Trophoblast cell (in vitro differentiated cells and primary cell): ENCODE data around the gene PCDHA9.

Experiments
- DNase-seq, 2 donors: peaks; one replicate each; pipeline ENCODE4 v3.0.0-alpha.2; 2016
- H2AFZ ChIP-seq: 2 replicates; pipeline ENCODE4 v1.6.1; 2013; ENCODE audit warnings: low read length, moderate library complexity, mild to moderate bottlenecking; ENCODE audit not compliant: insufficient read depth, poor library complexity
- H2AK5ac ChIP-seq: 2 replicates; pipeline ENCODE4 v1.6.1; 2013; ENCODE audit warnings: mild to moderate bottlenecking, low read length
- H2BK120ac ChIP-seq: 2 replicates; pipeline ENCODE4 v1.6.1; 2013; ENCODE audit warnings: low read length, mild to moderate bottlenecking, moderate library complexity; ENCODE audit not compliant: insufficient read depth, poor library complexity
- H2BK12ac ChIP-seq: 2 replicates; pipeline ENCODE4 v1.6.1; 2013; ENCODE audit warnings: mild to moderate bottlenecking, low read length, moderate library complexity
- H2BK5ac ChIP-seq: 2 replicates; pipeline ENCODE4 v1.6.1; 2013; ENCODE audit warnings: low read length, low read depth, moderate library complexity, mild to moderate bottlenecking; ENCODE audit not compliant: poor library complexity
- H3K14ac ChIP-seq: 2 replicates; pipeline ENCODE4 v1.6.1; 2013; ENCODE audit warnings: mild to moderate bottlenecking, low read length
- H3K18ac ChIP-seq: 2 replicates; pipeline ENCODE4 v1.6.1; 2013; ENCODE audit warnings: mild to moderate bottlenecking, low read length
- H3K23ac ChIP-seq: 2 replicates; pipeline ENCODE4 v1.6.1; 2013; ENCODE audit warnings: low read length
- H3K27ac ChIP-seq: 2 replicates; pipeline ENCODE4 v1.5.1; 2013; ENCODE audit warnings: low read depth, mild to moderate bottlenecking, inconsistent platforms, low read length, moderate library complexity
- H3K27me3 ChIP-seq: 2 replicates; pipeline ENCODE4 v1.6.1; 2013; ENCODE audit warnings: inconsistent platforms, mild to moderate bottlenecking, low read length, moderate library complexity; ENCODE audit not compliant: insufficient read depth
- H3K36me3 ChIP-seq, 2 experiments: 1 replicate in 1 of 2; 2 replicates in 1 of 2; pipeline ENCODE4 v1.6.1; 2013; ENCODE audit warnings: low read length in 2 of 2, mild to moderate bottlenecking in 2 of 2, moderate library complexity in 1 of 2; ENCODE audit not compliant: insufficient read depth in 2 of 2, control insufficient read depth in 1 of 2
- H3K4ac ChIP-seq: 2 replicates; pipeline ENCODE4 v1.6.1; 2013; ENCODE audit warnings: low read depth, mild to moderate bottlenecking, low read length, moderate library complexity
- H3K4me1 ChIP-seq, 2 experiments: 1 replicate in 1 of 2; 2 replicates in 1 of 2; pipeline ENCODE4 v1.6.1; 2013; ENCODE audit warnings: low read length in 2 of 2, mild to moderate bottlenecking in 2 of 2, moderate library complexity in 1 of 2; ENCODE audit not compliant: insufficient read depth in 2 of 2, control insufficient read depth in 1 of 2
- H3K4me2 ChIP-seq: 2 replicates; pipeline ENCODE4 v1.6.1; 2013; ENCODE audit warnings: inconsistent platforms, mild to moderate bottlenecking, low read length, moderate library complexity
- H3K4me3 ChIP-seq: 2 replicates; pipeline ENCODE4 v1.5.1; 2013; ENCODE audit warnings: mild to moderate bottlenecking, low read depth, low read length, inconsistent platforms
- H3K79me1 ChIP-seq: one replicate; pipeline ENCODE4 v1.6.1; 2013; ENCODE audit warnings: low read length
- H3K79me2 ChIP-seq: 2 replicates; pipeline ENCODE4 v1.6.1; 2013; ENCODE audit warnings: low read length, mild to moderate bottlenecking; ENCODE audit not compliant: control insufficient read depth, insufficient read depth, poor library complexity
- H3K9ac ChIP-seq: 2 replicates; pipeline ENCODE4 v1.6.1; 2013; ENCODE audit warnings: mild to moderate bottlenecking, low read length
- H3K9me3 ChIP-seq: 2 replicates; pipeline ENCODE4 v1.6.1; 2013; ENCODE audit warnings: low read depth, mild to moderate bottlenecking, control low read depth, inconsistent platforms, low read length; ENCODE audit not compliant: insufficient read depth
- H4K12ac ChIP-seq: 2 replicates; pipeline ENCODE4 v1.6.1; 2013; ENCODE audit warnings: low read depth, mild to moderate bottlenecking, low read length, moderate library complexity
- H4K8ac ChIP-seq: 2 replicates; pipeline ENCODE4 v1.6.1; 2013; ENCODE audit warnings: low read depth, mild to moderate bottlenecking, low read length, moderate library complexity
- H4K91ac ChIP-seq: one replicate; pipeline ENCODE4 v1.6.1; 2013; ENCODE audit warnings: low read depth, mild to moderate bottlenecking, low read length, moderate library complexity
- WGBS: extraction: QIAGEN DNeasy Blood & Tissue Kit; methylation state at CpG from one replicate; pipeline ENCODE4 v1.1.7; 2013; ENCODE audit warnings: missing lambda C conversion rate; ENCODE audit not compliant: insufficient read length, insufficient coverage; ENCODE audit errors: extremely low coverage; 5-methylcytosine and 5-hydroxymethylcytosine counted together

Gene PCDHA9

DNA sequence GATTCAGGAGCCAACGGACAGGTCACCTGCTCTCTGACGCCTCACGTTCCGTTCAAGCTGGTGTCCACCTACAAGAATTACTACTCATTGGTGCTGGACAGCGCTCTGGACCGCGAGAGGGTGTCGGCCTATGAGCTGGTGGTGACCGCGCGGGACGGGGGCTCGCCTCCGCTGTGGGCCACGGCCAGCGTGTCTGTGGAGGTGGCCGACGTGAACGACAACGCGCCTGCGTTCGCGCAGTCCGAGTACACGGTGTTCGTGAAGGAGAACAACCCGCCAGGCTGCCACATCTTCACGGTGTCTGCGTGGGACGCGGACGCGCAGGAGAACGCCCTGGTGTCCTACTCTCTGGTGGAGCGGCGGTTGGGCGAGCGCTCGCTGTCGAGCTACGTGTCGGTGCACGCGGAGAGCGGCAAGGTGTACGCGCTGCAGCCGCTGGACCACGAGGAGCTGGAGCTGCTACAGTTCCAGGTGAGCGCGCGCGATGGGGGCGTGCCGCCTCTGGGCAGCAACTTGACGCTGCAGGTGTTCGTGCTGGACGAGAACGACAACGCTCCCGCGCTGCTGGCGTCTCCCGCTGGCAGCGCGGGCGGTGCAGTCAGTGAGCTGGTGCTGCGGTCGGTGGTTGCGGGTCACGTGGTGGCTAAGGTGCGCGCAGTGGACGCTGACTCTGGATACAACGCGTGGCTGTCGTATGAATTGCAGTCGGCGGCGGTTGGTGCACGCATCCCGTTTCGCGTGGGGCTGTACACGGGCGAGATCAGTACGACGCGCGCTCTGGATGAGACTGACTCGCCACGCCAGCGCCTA, 9.2 kb downstream of the PCDHA9 start:
- H2AK5ac ChIP-seq = no peak overlapping the region
- no peaks in the 10 kb centered on the region for H3K4me1 ChIP-seq
- H3K27ac ChIP-seq = no peak overlapping the region
- no peak overlapping the region for H3K9ac ChIP-seq
- H3K23ac ChIP-seq = no peak overlapping the region
- no peaks in the 10 kb centered on the region for H3K27me3 ChIP-seq
- no CpG with 5 or more reads among the region's 94 CpGs for WGBS
- no peak overlapping the region for H3K4ac ChIP-seq
- no peak overlapping the region for H2BK5ac ChIP-seq
- no peak overlapping the region for H3K18ac ChIP-seq
- H3K79me1 ChIP-seq = peaks cover 2% of the 10 kb centered on the region
- H4K91ac ChIP-seq = no peak overlapping the region
- H2BK120ac ChIP-seq = no peak overlapping the region
- peaks cover under 1 to 8% of the 10 kb centered on the region in 2 experiments for H3K36me3 ChIP-seq
- no peak overlapping the region for H2AFZ ChIP-seq
- H4K12ac ChIP-seq = no peak overlapping the region
- no peak overlapping the region for H3K4me2 ChIP-seq
- DNase-seq = no peak
- H3K9me3 ChIP-seq = peaks cover 9% of the 10 kb centered on the region
- no peak overlapping the region for H3K14ac ChIP-seq
- no peak overlapping the region for H4K8ac ChIP-seq
- no peaks in the 10 kb centered on the region for H3K79me2 ChIP-seq
- H3K4me3 ChIP-seq = peak overlapping the region; percentile 26
- no peak overlapping the region for H2BK12ac ChIP-seq

DNA sequence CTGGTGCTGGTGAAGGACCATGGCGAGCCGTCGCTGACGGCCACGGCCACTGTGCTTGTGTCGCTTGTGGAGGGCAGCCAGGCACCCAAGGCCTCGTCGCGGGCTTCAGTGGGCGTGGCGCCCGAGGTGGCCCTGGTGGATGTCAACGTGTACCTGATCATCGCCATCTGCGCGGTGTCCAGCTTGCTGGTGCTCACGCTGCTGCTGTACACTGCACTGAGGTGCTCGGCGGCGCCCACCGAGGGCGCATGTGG, 9.7 kb downstream of the PCDHA9 start:
- no peak overlapping the region for H3K18ac ChIP-seq
- H2AK5ac ChIP-seq = no peak overlapping the region
- no peak overlapping the region for H3K4ac ChIP-seq
- no peak overlapping the region for H4K8ac ChIP-seq
- H4K91ac ChIP-seq = no peak overlapping the region
- H3K4me3 ChIP-seq = no peak overlapping the region
- no peak overlapping the region for H2AFZ ChIP-seq
- WGBS = no CpG with 5 or more reads among the region's 22 CpGs
- no peak overlapping the region for H3K9ac ChIP-seq
- no peaks in the 10 kb centered on the region for H3K27me3 ChIP-seq
- DNase-seq = no peak
- no peaks in the 10 kb centered on the region for H3K79me2 ChIP-seq
- no peak overlapping the region for H3K23ac ChIP-seq
- H4K12ac ChIP-seq = no peak overlapping the region
- H3K27ac ChIP-seq = no peak overlapping the region
- H3K79me1 ChIP-seq = peaks cover 2% of the 10 kb centered on the region
- H3K4me2 ChIP-seq = no peak overlapping the region
- no peak overlapping the region for H2BK5ac ChIP-seq
- no peak overlapping the region for H2BK12ac ChIP-seq
- H2BK120ac ChIP-seq = no peak overlapping the region
- peaks cover 14% of the 10 kb centered on the region for H3K9me3 ChIP-seq
- H3K36me3 ChIP-seq = peaks cover 5 to 13% of the 10 kb centered on the region in 2 experiments
- no peak overlapping the region for H3K14ac ChIP-seq
- no peaks in the 10 kb centered on the region for H3K4me1 ChIP-seq

DNA sequence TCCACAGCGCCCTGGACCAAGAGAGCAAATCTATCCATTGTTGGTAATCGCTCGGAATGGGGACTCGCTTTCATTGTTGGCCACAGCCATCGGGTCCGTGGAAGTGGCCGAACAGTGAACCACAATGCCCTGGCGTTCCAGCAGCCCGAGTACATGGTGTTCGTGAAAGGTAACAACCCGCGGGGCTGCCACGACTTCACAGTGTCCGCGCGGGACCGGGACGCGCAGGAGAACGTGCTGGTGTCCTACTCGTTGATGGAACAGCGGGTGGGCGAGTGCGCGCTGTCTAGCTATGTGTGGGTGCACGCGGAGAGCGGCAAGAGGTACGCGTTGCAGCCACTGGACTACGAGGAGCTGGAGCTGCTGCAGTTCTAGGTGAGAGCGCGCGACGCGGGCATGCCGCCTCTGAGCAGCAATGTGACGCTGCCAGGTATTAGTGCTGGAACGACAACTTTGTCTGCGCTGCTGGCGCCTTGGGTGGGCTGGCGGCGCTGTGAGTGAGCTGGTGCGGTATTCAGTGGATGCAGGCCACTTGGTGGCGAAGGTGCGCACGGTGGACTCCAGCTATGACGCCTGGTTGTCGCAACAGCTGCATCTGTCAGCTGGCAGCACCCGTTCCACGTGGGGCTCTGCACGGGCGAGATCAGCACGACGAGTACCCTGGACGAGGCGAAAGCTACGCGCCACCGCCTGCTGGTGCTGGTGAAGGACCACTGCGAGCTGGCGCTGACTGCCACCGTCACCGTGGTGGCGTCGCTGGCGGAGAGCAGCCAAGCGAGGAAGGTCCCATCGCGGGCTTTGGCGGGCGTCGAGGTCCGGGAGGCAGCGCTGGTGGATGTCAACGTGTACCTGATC, 14.5 kb downstream of the PCDHA9 start:
- H3K4me3 ChIP-seq = no peak overlapping the region
- no peak overlapping the region for H3K23ac ChIP-seq
- H3K4me2 ChIP-seq = no peak overlapping the region
- H3K27me3 ChIP-seq = no peaks in the 10 kb centered on the region
- H3K4me1 ChIP-seq = no peaks in the 10 kb centered on the region
- no peak overlapping the region for H3K14ac ChIP-seq
- no peak overlapping the region for H3K9ac ChIP-seq
- no peak overlapping the region for H2AK5ac ChIP-seq
- no peak overlapping the region for H2BK5ac ChIP-seq
- H2BK120ac ChIP-seq = no peak overlapping the region
- no peak overlapping the region for H4K12ac ChIP-seq
- H3K79me1 ChIP-seq = no peaks in the 10 kb centered on the region
- no peak overlapping the region for H3K27ac ChIP-seq
- no peak for DNase-seq
- peaks cover 9 to 15% of the 10 kb centered on the region in 2 experiments for H3K36me3 ChIP-seq
- no peak overlapping the region for H4K8ac ChIP-seq
- no peak overlapping the region for H4K91ac ChIP-seq
- H3K4ac ChIP-seq = no peak overlapping the region
- H2BK12ac ChIP-seq = no peak overlapping the region
- H3K9me3 ChIP-seq = peaks cover 15% of the 10 kb centered on the region
- no peak overlapping the region for H2AFZ ChIP-seq
- H3K18ac ChIP-seq = no peak overlapping the region
- WGBS = no CpG with 5 or more reads among the region's 76 CpGs
- no peaks in the 10 kb centered on the region for H3K79me2 ChIP-seq

DNA sequence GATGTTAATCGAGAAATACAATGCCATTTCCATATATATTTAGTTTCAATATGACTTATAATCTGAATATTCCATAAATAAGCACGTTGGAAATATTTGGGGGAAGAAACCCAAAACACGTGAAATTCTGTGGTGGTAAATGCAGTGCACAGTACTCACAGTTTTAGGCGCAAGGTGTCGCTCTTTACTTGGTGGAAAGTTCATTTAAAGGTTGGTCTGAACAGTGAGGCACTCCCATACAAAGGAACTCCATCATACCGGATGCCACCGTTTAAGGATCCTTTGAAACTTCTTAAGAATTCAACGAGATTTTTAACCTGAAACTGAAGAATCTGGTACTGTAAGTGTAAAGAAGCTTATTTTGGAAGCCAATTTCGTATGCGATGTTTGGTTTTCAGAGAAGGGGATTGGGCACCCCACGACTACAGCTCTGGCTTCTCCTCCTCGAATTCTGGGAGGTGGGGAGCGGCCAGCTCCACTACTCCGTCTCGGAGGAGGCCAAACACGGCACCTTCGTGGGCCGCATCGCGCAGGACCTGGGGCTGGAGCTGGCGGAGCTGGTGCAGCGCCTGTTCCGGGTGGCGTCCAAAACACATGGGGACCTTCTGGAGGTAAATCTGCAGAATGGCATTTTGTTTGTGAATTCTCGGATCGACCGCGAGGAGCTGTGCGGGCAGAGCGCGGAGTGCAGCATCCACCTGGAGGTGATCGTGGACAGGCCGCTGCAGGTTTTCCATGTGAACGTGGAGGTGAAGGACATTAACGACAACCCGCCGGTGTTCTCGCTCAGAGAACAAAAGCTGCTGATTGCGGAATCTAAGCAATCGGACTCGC, 20.8 kb downstream of the PCDHA9 start, which contains the start of gene PCDHA11:
TSS of gene PCDHA11 (plus strand) at position 237 of the 834 bp plus-strand sequence. CDS start at position 384, 147 bp downstream.
- no peaks in the 10 kb centered on the region for H3K4me1 ChIP-seq
- no peak within 1 kb of the TSS for H3K23ac ChIP-seq
- no CpG with 5 or more reads among the region's 41 CpGs for WGBS
- H4K8ac ChIP-seq = peak within 1 kb of the TSS; percentile 58
- H3K9ac ChIP-seq = peak within 1 kb of the TSS; percentile 60
- H3K4me3 ChIP-seq = peak within 1 kb of the TSS; percentile 75
- DNase-seq = no peak
- H3K9me3 ChIP-seq = peaks cover 8% of the 10 kb centered on the region
- H3K79me2 ChIP-seq = no peaks in the 10 kb centered on the region
- H4K91ac ChIP-seq = peak within 1 kb of the TSS; percentile 35
- H3K4me2 ChIP-seq = peak within 1 kb of the TSS; percentile 72
- no peak within 1 kb of the TSS for H2BK120ac ChIP-seq
- peaks cover 13 to 15% of the 10 kb centered on the region in 2 experiments for H3K36me3 ChIP-seq
- H3K27ac ChIP-seq = no peak within 1 kb of the TSS
- peak within 1 kb of the TSS; percentile 70 for H4K12ac ChIP-seq
- H2BK5ac ChIP-seq = no peak within 1 kb of the TSS
- H2AK5ac ChIP-seq = no peak within 1 kb of the TSS
- peak within 1 kb of the TSS; percentile 40 for H3K14ac ChIP-seq
- H3K79me1 ChIP-seq = no peaks in the 10 kb centered on the region
- H2AFZ ChIP-seq = no peak within 1 kb of the TSS
- no peak within 1 kb of the TSS for H2BK12ac ChIP-seq
- no peak within 1 kb of the TSS for H3K4ac ChIP-seq
- no peak within 1 kb of the TSS for H3K18ac ChIP-seq
- H3K27me3 ChIP-seq = no peaks in the 10 kb centered on the region
